ENCODE data around the gene SLC6A11.

GRCh38 chr3:10772271-10773161 lies 43.5 kb upstream of the SLC6A11 start:
- TF ChIP-seq CTCF (IDR thresholded peaks at IDR 0.05 in 4 of 5, conservative IDR thresholded peaks at IDR 0.05 in 1 of 5): no peak
- TF ChIP-seq POLR2A (IDR thresholded peaks at IDR 0.05): no peak

All from gastrocnemius medialis (tissue), 4 donors.